Activated CD4-positive, alpha-beta T cell treated with anti-CD3 and anti-CD28 coated beads, Interleukin-2, Interleukin-6, amounts not matched to agents 100 ng/mL and 50 ng/mL, durations not matched to agents 16 hours and 8 hours (primary cell): ENCODE measurements around the gene SHC3.

ENCODE experiments used
- DNase-seq: peaks from one replicate; pipeline ENCODE4 v3.0.0-alpha.2; 2020

Gene SHC3

GRCh38 chr9:89104821-89105220 is 73.8 kb downstream of the SHC3 start:
- no peak for DNase-seq

GRCh38 chr9:89097219-89097618 is 81.4 kb downstream of the SHC3 start:
- no peak for DNase-seq

- no peak for DNase-seq
Observed at GRCh38 chr9:89096807-89097206, 81.8 kb downstream of the SHC3 start.

GRCh38 chr9:89095761-89096528 is 82.7 kb downstream of the SHC3 start:
- DNase-seq, result no peak

GRCh38 chr9:89093201-89093975 is 85.2 kb downstream of the SHC3 start:
- no peak for DNase-seq

GRCh38 chr9:89089176-89089575 is 89.4 kb downstream of the SHC3 start:
- no peak for DNase-seq

GRCh38 chr9:89083626-89084025 is 95.0 kb downstream of the SHC3 start:
- DNase-seq, result no peak

GRCh38 chr9:89080193-89080592 is 98.4 kb downstream of the SHC3 start:
- no peak for DNase-seq

- no peak for DNase-seq
Observed at GRCh38 chr9:89079391-89079790, 99.2 kb downstream of the SHC3 start.

GRCh38 chr9:89078860-89079259 is 99.8 kb downstream of the SHC3 start:
- DNase-seq, result no peak

- DNase-seq, result no peak
Observed at GRCh38 chr9:89078421-89078820, 100.2 kb downstream of the SHC3 start.

- DNase-seq, result no peak
Observed at GRCh38 chr9:89077519-89077918, 101.1 kb downstream of the SHC3 start.

- no peak for DNase-seq
Observed at GRCh38 chr9:89073397-89073796, 105.2 kb downstream of the SHC3 start.

- DNase-seq, result no peak
Observed at GRCh38 chr9:89071591-89071990, 107.0 kb downstream of the SHC3 start.

- no peak for DNase-seq
Observed at GRCh38 chr9:89066835-89067234, 111.8 kb downstream of the SHC3 start.

GRCh38 chr9:89065921-89066320 is 112.7 kb downstream of the SHC3 start:
- DNase-seq, result no peak

- DNase-seq, result no peak
Observed at GRCh38 chr9:89060790-89061189, 117.8 kb downstream of the SHC3 start.

- no peak for DNase-seq
Observed at GRCh38 chr9:89059925-89060506, 118.6 kb downstream of the SHC3 start.

GRCh38 chr9:89058906-89059305 is 119.7 kb downstream of the SHC3 start:
- DNase-seq, result no peak

GRCh38 chr9:89054865-89055495 is 123.6 kb downstream of the SHC3 start:
- DNase-seq, result no peak

- DNase-seq, result no peak
Observed at GRCh38 chr9:89053301-89053700, 125.3 kb downstream of the SHC3 start.

- no peak for DNase-seq
Observed at GRCh38 chr9:89052470-89053097, 126.0 kb downstream of the SHC3 start.

- DNase-seq, result no peak
Observed at GRCh38 chr9:89051421-89052025, 127.1 kb downstream of the SHC3 start.
